Heart left ventricle (tissue), 13 donors: Measurements from ENCODE around the gene ANKRD17.

ENCODE experiments used
- POLR2A ChIP-seq, 2 donors: fragments of 450-650 bp; IDR thresholded peaks; one replicate each; pipeline ENCODE4 v1.6.1; 2017; ENCODE audit warnings: antibody characterized with exemption in 2 of 2, mild to moderate bottlenecking in 2 of 2, moderate library complexity in 2 of 2
- TF ChIP-seq, protein P1 (sequence below), 12 donors: fragments of 200-600 bp; sonication (generic) in 4 of 12; IDR thresholded peaks; one replicate each; pipeline versions ENCODE4 v1.5.0 to v1.8.0; 2018 to 2022; ENCODE audit warnings: antibody characterized with exemption in 12 of 12, mild to moderate bottlenecking in 5 of 12
- donor health status: ischemic (EF 13 %, LVEDD 7.1; RV severe dilation, severe dysfunction).
- donor health status: DM: no; HTN: yes; CAD: no.
- donor health status: DM: no; HTN: no; CAD: no.
- donor health status: ischemic (EF 25% LVEDD 6.9; RV normal size, moderate dysfunction).
- donor health status: ischemic (EF 25% LVEDD 5.7; RV mildly dilated, moderate dysfunction).
- donor health status: ischemic (EF 35%, LVEDD 5.7; RV mildly dilated, moderate dysfunction).
- donor health status: nonischemic (EF 11% LVEDD 7.7; RV severe dilation, severe dysfunction).
- donor health status: DM: yes; HTN: yes; CAD: no.
- donor health status: PGD.
- donor health status: ischemic (EF 29% LVEDD 5.4; RV normal size, mild dysfunction).
- donor health status: nonischemic (EF 23%, LVEDD 6.1; RV moderate dilation, normal function).

DNA sequence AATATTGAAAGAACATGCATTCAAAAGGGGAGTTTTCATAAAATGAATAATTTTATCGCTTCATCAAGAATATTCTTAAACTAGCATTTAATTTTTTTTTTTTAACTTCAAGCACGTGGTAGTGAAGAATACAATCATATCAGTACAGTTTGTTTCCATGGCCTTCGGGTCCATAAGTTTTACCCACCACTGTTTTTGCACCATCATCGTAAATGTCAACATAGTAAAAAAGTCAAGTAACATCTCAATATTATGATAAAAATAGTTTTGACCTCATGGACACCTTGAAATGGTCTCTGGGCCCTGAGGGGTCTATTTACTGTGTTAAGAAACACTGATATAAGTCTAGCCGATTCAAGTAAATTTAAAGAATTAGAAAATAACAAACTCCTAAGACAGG is 80.2 kb downstream of the ANKRD17 start:
- TF ChIP-seq, protein P1, sequence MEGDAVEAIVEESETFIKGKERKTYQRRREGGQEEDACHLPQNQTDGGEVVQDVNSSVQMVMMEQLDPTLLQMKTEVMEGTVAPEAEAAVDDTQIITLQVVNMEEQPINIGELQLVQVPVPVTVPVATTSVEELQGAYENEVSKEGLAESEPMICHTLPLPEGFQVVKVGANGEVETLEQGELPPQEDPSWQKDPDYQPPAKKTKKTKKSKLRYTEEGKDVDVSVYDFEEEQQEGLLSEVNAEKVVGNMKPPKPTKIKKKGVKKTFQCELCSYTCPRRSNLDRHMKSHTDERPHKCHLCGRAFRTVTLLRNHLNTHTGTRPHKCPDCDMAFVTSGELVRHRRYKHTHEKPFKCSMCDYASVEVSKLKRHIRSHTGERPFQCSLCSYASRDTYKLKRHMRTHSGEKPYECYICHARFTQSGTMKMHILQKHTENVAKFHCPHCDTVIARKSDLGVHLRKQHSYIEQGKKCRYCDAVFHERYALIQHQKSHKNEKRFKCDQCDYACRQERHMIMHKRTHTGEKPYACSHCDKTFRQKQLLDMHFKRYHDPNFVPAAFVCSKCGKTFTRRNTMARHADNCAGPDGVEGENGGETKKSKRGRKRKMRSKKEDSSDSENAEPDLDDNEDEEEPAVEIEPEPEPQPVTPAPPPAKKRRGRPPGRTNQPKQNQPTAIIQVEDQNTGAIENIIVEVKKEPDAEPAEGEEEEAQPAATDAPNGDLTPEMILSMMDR (IDR thresholded peaks at IDR 0.05) = no peak
- no peak for TF ChIP-seq POLR2A (IDR thresholded peaks at IDR 0.05)
